Nephron progenitor cell (in vitro differentiated cells): Measurements from ENCODE around the gene CDON.

Experiments used
- DNase-seq: peaks from one replicate; pipeline ENCODE4 v3.0.0; 2021
- H3K27ac Mint-ChIP-seq: 2 replicates; pipeline ENCODE4 v1.8.0; 2021; ENCODE audit warnings: mild to moderate bottlenecking, moderate library complexity, mixed read lengths
- H3K27me3 Mint-ChIP-seq: 2 replicates; pipeline ENCODE4 v1.8.0; 2021; ENCODE audit warnings: mild to moderate bottlenecking, low read depth, mixed read lengths; ENCODE audit not compliant: poor library complexity
- H3K36me3 Mint-ChIP-seq: 2 replicates; pipeline ENCODE4 v1.8.0; 2021; ENCODE audit warnings: low read depth, mixed read lengths
- H3K4me1 Mint-ChIP-seq: 2 replicates; pipeline ENCODE4 v1.8.0; 2021; ENCODE audit warnings: mixed read lengths
- H3K4me3 Mint-ChIP-seq: 2 replicates; pipeline ENCODE4 v1.8.0; 2021; ENCODE audit warnings: mild to moderate bottlenecking, moderate library complexity, mixed read lengths
- H3K9me3 Mint-ChIP-seq: 2 replicates; pipeline ENCODE4 v1.8.0; 2021; ENCODE audit warnings: mild to moderate bottlenecking, moderate library complexity, mixed read lengths
- CTCF ChIP-seq: fragments of 200-600 bp; sonication (generic); IDR thresholded peaks from 2 replicates; pipeline ENCODE4 v1.5.0; 2021; ENCODE audit warnings: antibody characterized with exemption

The CDON gene

GRCh38 chr11:126054882-126055281, 7.8 kb downstream of the CDON start:
- Mint-ChIP-seq H3K27ac (no peak overlapping the region), H3K4me3 (no peak overlapping the region), H3K36me3 (peaks cover 30% of the 10 kb centered on the region), H3K27me3 (peaks cover 7% of the 10 kb centered on the region), H3K4me1 (peaks cover 48% of the 10 kb centered on the region), H3K9me3 (no peaks in the 10 kb centered on the region)
- TF ChIP-seq CTCF, result no peak
- DNase-seq, result no peak

GRCh38 chr11:126054408-126054807, 8.3 kb downstream of the CDON start:
- H3K27me3 Mint-ChIP-seq, result peaks cover 7% of the 10 kb centered on the region
- H3K27ac Mint-ChIP-seq, result no peak overlapping the region
- DNase-seq, result no peak
- no peak overlapping the region for H3K4me3 Mint-ChIP-seq
- H3K9me3 Mint-ChIP-seq, result no peaks in the 10 kb centered on the region
- peaks cover 48% of the 10 kb centered on the region for H3K4me1 Mint-ChIP-seq
- no peak for TF ChIP-seq CTCF
- peaks cover 30% of the 10 kb centered on the region for H3K36me3 Mint-ChIP-seq

GRCh38 chr11:126053415-126054286, 9.0 kb downstream of the CDON start:
- DNase-seq, result no peak
- no peaks in the 10 kb centered on the region for H3K9me3 Mint-ChIP-seq
- H3K4me3 Mint-ChIP-seq, result no peak overlapping the region
- H3K27ac Mint-ChIP-seq, result no peak overlapping the region
- H3K4me1 Mint-ChIP-seq, result peaks cover 42% of the 10 kb centered on the region
- H3K36me3 Mint-ChIP-seq, result peaks cover 29% of the 10 kb centered on the region
- peaks cover 7% of the 10 kb centered on the region for H3K27me3 Mint-ChIP-seq
- no peak for TF ChIP-seq CTCF

- no peaks in the 10 kb centered on the region for H3K9me3 Mint-ChIP-seq
- H3K27me3 Mint-ChIP-seq, result no peaks in the 10 kb centered on the region
- DNase-seq, result no peak
- TF ChIP-seq CTCF, result no peak
- H3K4me1 Mint-ChIP-seq, result peaks cover 22% of the 10 kb centered on the region
- H3K4me3 Mint-ChIP-seq, result no peak overlapping the region
- no peak overlapping the region for H3K27ac Mint-ChIP-seq
- peaks cover 25% of the 10 kb centered on the region for H3K36me3 Mint-ChIP-seq
Observed at GRCh38 chr11:126051117-126051516, 11.5 kb downstream of the CDON start.

GRCh38 chr11:126049159-126049558, 13.5 kb downstream of the CDON start:
- Mint-ChIP-seq H3K4me1 (peaks cover 22% of the 10 kb centered on the region), H3K27me3 (no peaks in the 10 kb centered on the region), H3K27ac (no peak overlapping the region)

More at GRCh38 chr11:126049159-126049558, 13.5 kb downstream of the CDON start:
- Mint-ChIP-seq H3K36me3 (peaks cover 25% of the 10 kb centered on the region), H3K9me3 (no peaks in the 10 kb centered on the region), H3K4me3 (no peak overlapping the region)
- no peak for TF ChIP-seq CTCF
- DNase-seq, result no peak
